ENCODE results near the gene MLXIP. TPM values are rescaled to one million over a fixed set of nuclear protein-coding genes. Genes with fewer than 3 reads are reported as not detected.

The MLXIP gene
- total RNA-seq, 2 experiments from 2014 or later, result 17.7 to 26.4 TPM

GRCh38 chr12:122064025-122064777 lies 14.4 kb upstream of the MLXIP start:
- CTCF ChIA-PET, result interaction anchor here (3.2 kb wide), 1 partner anchor 59 kb away, joined by 14 read pairs; no protein-coding TSS in a partner anchor
- Mint-ChIP-seq H3K4me1 (peaks cover 15% of the 10 kb centered on the region), H3K27me3 (no peaks in the 10 kb centered on the region), H3K27ac (no peak overlapping the region), H3K9me3 (ENCODE audit: low read depth) (no peaks in the 10 kb centered on the region), H3K4me3 (no peak overlapping the region), H3K36me3 (ENCODE audit: low read depth) (no peaks in the 10 kb centered on the region)
- intact Hi-C loops (cut with DNase I, micrococcal nuclease), result no loop called here
- ATAC-seq, result peak; percentile 98
- DNase-seq, result peak; percentile 65
- POLR2A ChIA-PET, result no interaction called here

GRCh38 chr12:122064780-122065588 lies 13.6 kb upstream of the MLXIP start:
- ATAC-seq (no peak), DNase-seq (no peak)
- CTCF ChIA-PET, result interaction anchor here (1.9 kb wide), 1 partner anchor 59 kb away, joined by 5 read pairs; no protein-coding TSS in a partner anchor
- POLR2A ChIA-PET, result no interaction called here
- intact Hi-C loops (cut with DNase I, micrococcal nuclease), result no loop called here
- no peaks in the 10 kb centered on the region for H3K27me3 Mint-ChIP-seq
- H3K4me1 Mint-ChIP-seq, result peaks cover 15% of the 10 kb centered on the region
- no peak overlapping the region for H3K4me3 Mint-ChIP-seq
- no peak overlapping the region for H3K27ac Mint-ChIP-seq
- H3K9me3 Mint-ChIP-seq (ENCODE audit: low read depth), result no peaks in the 10 kb centered on the region
- H3K36me3 Mint-ChIP-seq (ENCODE audit: low read depth), result no peaks in the 10 kb centered on the region

- no peaks in the 10 kb centered on the region for H3K9me3 Mint-ChIP-seq (ENCODE audit: low read depth)
- no peak for DNase-seq
- peak overlapping the region; percentile 11 for H3K27ac Mint-ChIP-seq
- no peak for ATAC-seq
- H3K36me3 Mint-ChIP-seq (ENCODE audit: low read depth), result no peaks in the 10 kb centered on the region
- H3K4me3 Mint-ChIP-seq, result peak overlapping the region; percentile 39
- ChIA-PET CTCF (interaction anchor here (0.7 to 2.5 kb wide), 7 partner anchors 13 to 265 kb away, joined by 3 to 10 read pairs (median 5); no protein-coding TSS in a partner anchor), POLR2A (no interaction called here)
- intact Hi-C loops (cut with DNase I, micrococcal nuclease), result no loop called here
- peaks cover 15% of the 10 kb centered on the region for H3K4me1 Mint-ChIP-seq
- no peaks in the 10 kb centered on the region for H3K27me3 Mint-ChIP-seq
These were observed 11.0 kb upstream of the MLXIP start for GRCh38 chr12:122067548-122067947.

GRCh38 chr12:122067966-122068365 lies 10.6 kb upstream of the MLXIP start:
- peak; percentile 59 for DNase-seq
- Mint-ChIP-seq H3K36me3 (ENCODE audit: low read depth) (no peaks in the 10 kb centered on the region), H3K27ac (peak overlapping the region; percentile 11), H3K4me1 (peaks cover 14% of the 10 kb centered on the region), H3K9me3 (ENCODE audit: low read depth) (no peaks in the 10 kb centered on the region), H3K27me3 (no peaks in the 10 kb centered on the region), H3K4me3 (peak overlapping the region; percentile 39)
- ChIA-PET POLR2A (no interaction called here), CTCF (interaction anchor here (0.9 to 2.5 kb wide), 7 partner anchors 12 to 56 kb away, joined by 3 to 10 read pairs (median 5); no protein-coding TSS in a partner anchor)
- no peak for ATAC-seq
- intact Hi-C loops (cut with DNase I, micrococcal nuclease), result no loop called here

GRCh38 chr12:122072031-122072970 lies 6.3 kb upstream of the MLXIP start:
- intact Hi-C loops (cut with DNase I, micrococcal nuclease), result no loop called here
- Mint-ChIP-seq H3K4me3 (no peak overlapping the region), H3K27ac (no peak overlapping the region), H3K9me3 (ENCODE audit: low read depth) (no peaks in the 10 kb centered on the region), H3K27me3 (no peaks in the 10 kb centered on the region), H3K36me3 (ENCODE audit: low read depth) (no peaks in the 10 kb centered on the region), H3K4me1 (peaks cover 23% of the 10 kb centered on the region)
- ChIA-PET CTCF (interaction anchor here (0.6 to 2.2 kb wide), 2 partner anchors 9 to 50 kb away, joined by 3 to 5 read pairs; no protein-coding TSS in a partner anchor), POLR2A (no interaction called here)
- DNase-seq (no peak), ATAC-seq (no peak)

GRCh38 chr12:122073815-122074214 lies 4.7 kb upstream of the MLXIP start:
- no peak for DNase-seq
- intact Hi-C loops (cut with DNase I, micrococcal nuclease), result no loop called here
- Mint-ChIP-seq H3K27ac (no peak overlapping the region), H3K4me1 (peaks cover 20% of the 10 kb centered on the region), H3K9me3 (ENCODE audit: low read depth) (no peaks in the 10 kb centered on the region), H3K4me3 (no peak overlapping the region), H3K27me3 (no peaks in the 10 kb centered on the region), H3K36me3 (ENCODE audit: low read depth) (no peaks in the 10 kb centered on the region)
- ChIA-PET POLR2A (no interaction called here), CTCF (interaction anchor here (0.6 to 0.9 kb wide), 2 partner anchors 15 to 147 kb away, joined by 3 read pairs; no protein-coding TSS in a partner anchor)
- no peak for ATAC-seq

- intact Hi-C loops (cut with DNase I, micrococcal nuclease), result loop anchor here in 1 of 2 experiments (5.0 kb wide), 1 partner anchor 285 kb away; the partner anchor contains the start of gene RHOF
- Mint-ChIP-seq H3K36me3 (ENCODE audit: low read depth) (peaks cover 2% of the 10 kb centered on the region), H3K27me3 (no peaks in the 10 kb centered on the region), H3K4me1 (peaks cover 41% of the 10 kb centered on the region), H3K9me3 (ENCODE audit: low read depth) (no peaks in the 10 kb centered on the region), H3K27ac (no peak overlapping the region), H3K4me3 (no peak overlapping the region)
- DNase-seq, result peak; percentile 50
- no peak for ATAC-seq
- ChIA-PET POLR2A (no interaction called here), CTCF (interaction anchor here (1.4 kb wide), 1 partner anchor 22 kb away, joined by 4 read pairs; no protein-coding TSS in a partner anchor)
These were observed 1.6 kb upstream of the MLXIP start for GRCh38 chr12:122076743-122077495.

- no peaks in the 10 kb centered on the region for H3K27me3 Mint-ChIP-seq
- ChIA-PET POLR2A (interaction anchor here (1.0 kb wide), 1 partner anchor 9 kb away, joined by 5 read pairs; no protein-coding TSS in a partner anchor), CTCF (interaction anchor here (0.6 to 1.6 kb wide), 2 partner anchors 25 to 43 kb away, joined by 4 to 5 read pairs; no protein-coding TSS in a partner anchor)
- intact Hi-C loops (cut with DNase I, micrococcal nuclease), result loop anchor here (2.0 to 5.0 kb wide), 3 partner anchors 44 to 1040 kb away; partner anchors contain the start of genes OASL (in 1 of the 2) and RHOF (in 1 of the 2)
- H3K9me3 Mint-ChIP-seq (ENCODE audit: low read depth), result no peaks in the 10 kb centered on the region
- peak; percentile 10 for ATAC-seq
- DNase-seq, result peak; percentile 57
- H3K4me1 Mint-ChIP-seq, result peaks cover 62% of the 10 kb centered on the region
- H3K36me3 Mint-ChIP-seq (ENCODE audit: low read depth), result peaks cover 9% of the 10 kb centered on the region
- H3K27ac Mint-ChIP-seq, result peak overlapping the region; percentile 53
- peak overlapping the region; percentile 76 for H3K4me3 Mint-ChIP-seq
These were observed 526 bp downstream of the MLXIP start for GRCh38 chr12:122079033-122079531.

- intact Hi-C loops (cut with DNase I, micrococcal nuclease), result loop anchor here (2.0 to 10.0 kb wide), 9 partner anchors 15 to 1041 kb away; partner anchors contain the start of genes KDM2B (in 1 of the 2), OASL (in 1 of the 2), RHOF (in 1 of the 2) and VPS37B (in 1 of the 2)
- ChIA-PET CTCF (interaction anchor here (0.6 to 1.8 kb wide), 7 partner anchors 10 to 88 kb away, joined by 3 to 13 read pairs (median 5); no protein-coding TSS in a partner anchor), POLR2A (no interaction called here)
- no peak for DNase-seq
- H3K27ac Mint-ChIP-seq, result peak overlapping the region; percentile 82
- ATAC-seq, result no peak
- no peaks in the 10 kb centered on the region for H3K27me3 Mint-ChIP-seq
- H3K4me3 Mint-ChIP-seq, result peak overlapping the region; percentile 76
- H3K36me3 Mint-ChIP-seq (ENCODE audit: low read depth), result peaks cover 13% of the 10 kb centered on the region
- H3K4me1 Mint-ChIP-seq, result peaks cover 62% of the 10 kb centered on the region
- H3K9me3 Mint-ChIP-seq (ENCODE audit: low read depth), result no peaks in the 10 kb centered on the region
These were observed 1.1 kb downstream of the MLXIP start for GRCh38 chr12:122079532-122080081.

All from activated CD4-positive, alpha-beta T cell treated with anti-CD3 and anti-CD28 coated beads for 36 hours (primary cell).